H1 (cell line): ENCODE measurements around the gene TMEM202. TPM values are rescaled to one million over a fixed set of nuclear protein-coding genes. Genes with fewer than 3 reads are reported as not detected.

Source experiments
- CTCF ChIP-seq, 3 experiments: IDR thresholded peaks; 1 replicate in 2 of 3; 2 replicates in 1 of 3; pipeline versions ENCODE4 v1.5.1 to v1.6.1; 2011; ENCODE audit warnings: low read length in 3 of 3, mild to moderate bottlenecking in 3 of 3, inconsistent platforms in 2 of 3, low read depth in 1 of 3, moderate library complexity in 1 of 3; ENCODE audit not compliant: insufficient read depth in 1 of 3; ENCODE audit errors: control extremely low read depth in 1 of 3
- TAF1 ChIP-seq: IDR thresholded peaks from 2 replicates; pipeline ENCODE4 v1.6.1; 2011; ENCODE audit warnings: mild to moderate bottlenecking, low read depth, low read length
- TBP ChIP-seq: IDR thresholded peaks from 2 replicates; pipeline ENCODE4 v1.6.1; 2011; ENCODE audit warnings: low read depth, low read length, improper control_type of control experiment
- polyA plus RNA-seq, 7 experiments: library from polyadenylated mRNA; depleted of rRNA in 3 of 7; stranded (reverse) in 5 of 7; unstranded in 2 of 7; fragments of >200 nt in 5 of 7; fragments of 200-250 nt in 2 of 7; gene quantifications; 1 replicate in 5 of 7; 2 replicates in 1 of 7; 4 replicates in 1 of 7; pipeline versions ENCODE4 v1.2.1 to v1.2.3, GENCODE V29; 2011 to 2013; ENCODE audit warnings: missing spikeins in 2 of 7, mixed read lengths in 2 of 7
- total RNA-seq: library from RNA; stranded (reverse); fragmentation: NEBNext Ultra II Directional; extraction: Animal tissue kit (Norgen Biotek cat#: 25700); gene quantifications from 2 replicates; pipeline ENCODE4 v1.2.1, GENCODE V29; 2021

TMEM202 gene
- total and polyA plus RNA-seq, 2 of the 8 experiments (the other 6 are each of a cell fraction or from before 2014, with no cell fraction given) = not detected

- TF ChIP-seq CTCF (IDR thresholded peaks at IDR 0.05; ENCODE audit: control extremely low read depth in 1 of 3, insufficient read depth in 1 of 3, low read depth in 1 of 3, low read length in 3 of 3) (no peak), TAF1 (no peak), TBP (no peak)
- TF ChIP-seq, all 59 proteins: peak for 0
Measured at GRCh38 chr15:72397796-72398588, at the start of gene TMEM202 (continued).
